HL-60 (cell line): ENCODE data around the gene ADNP.

ENCODE experiments used
- DNase-seq, 2 experiments: peaks; one replicate each; pipeline ENCODE4 v3.0.0-alpha.2; 2010 to 2020; ENCODE audit warnings: low read depth in 1 of 2, low spot score in 1 of 2
- H3K27ac ChIP-seq: fragments of 250-450 bp; sonication (Bioruptor Pico); replicated peaks from 2 replicates; pipeline ENCODE4 v1.5.1; 2020; ENCODE audit warnings: mild to moderate bottlenecking, moderate library complexity
- H3K27me3 ChIP-seq: fragments of 250-450 bp; sonication (Bioruptor Pico); 2 replicates; pipeline ENCODE4 v1.5.1; 2021; ENCODE audit warnings: mild to moderate bottlenecking, moderate library complexity; ENCODE audit not compliant: insufficient read depth, poor library complexity, severe bottlenecking
- H3K4me3 ChIP-seq: replicated peaks from 2 replicates; pipeline ENCODE4 v1.5.1; 2011; ENCODE audit warnings: mild to moderate bottlenecking, control low read depth, low read length; ENCODE audit not compliant: insufficient read depth
- GABPA ChIP-seq: IDR thresholded peaks from 2 replicates; pipeline ENCODE4 v1.6.1; 2012; ENCODE audit warnings: low read depth
- POLR2AphosphoS5 ChIP-seq: IDR thresholded peaks from 2 replicates; pipeline ENCODE4 v1.6.1; 2012; ENCODE audit warnings: low read depth
- REST ChIP-seq: IDR thresholded peaks from 2 replicates; pipeline ENCODE4 v1.6.1; 2012; ENCODE audit warnings: low read depth; ENCODE audit not compliant: insufficient replicate concordance
- SPI1 ChIP-seq: IDR thresholded peaks from 2 replicates; pipeline ENCODE4 v1.6.1; 2012; ENCODE audit warnings: low read depth, mild to moderate bottlenecking, borderline replicate concordance
- TF ChIP-seq, protein P1 (sequence below): IDR thresholded peaks from one replicate; pipeline ENCODE4 v1.5.1; 2011; ENCODE audit warnings: low read length, control low read depth, inconsistent platforms; ENCODE audit not compliant: insufficient read depth

Gene ADNP

DNA sequence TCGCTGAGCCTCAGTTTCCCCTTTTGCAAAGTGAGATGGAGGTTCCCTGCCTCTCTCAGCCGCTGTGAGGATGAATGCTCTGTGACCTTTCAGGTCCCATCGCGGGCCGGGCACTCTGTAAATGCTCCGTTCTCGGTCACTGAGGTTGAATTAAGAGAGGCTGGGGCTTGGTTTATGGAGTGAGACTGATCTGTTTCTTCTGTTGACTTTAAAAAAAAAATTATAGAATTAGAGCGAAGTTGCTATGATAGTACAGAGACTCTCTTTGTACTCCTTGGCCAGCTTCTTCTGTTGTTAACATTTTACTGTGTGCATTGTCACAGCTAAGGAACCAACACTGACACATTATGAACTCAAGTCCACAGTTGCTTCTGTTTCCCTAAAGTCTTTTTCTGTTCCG lies 64.4 kb downstream of the ADNP start:
- no peak overlapping the region for H3K27ac ChIP-seq
- H3K4me3 ChIP-seq: no peak overlapping the region
- no peaks in the 10 kb centered on the region for H3K27me3 ChIP-seq
- DNase-seq: no peak
- TF ChIP-seq SPI1: no peak
- TF ChIP-seq, protein P1, sequence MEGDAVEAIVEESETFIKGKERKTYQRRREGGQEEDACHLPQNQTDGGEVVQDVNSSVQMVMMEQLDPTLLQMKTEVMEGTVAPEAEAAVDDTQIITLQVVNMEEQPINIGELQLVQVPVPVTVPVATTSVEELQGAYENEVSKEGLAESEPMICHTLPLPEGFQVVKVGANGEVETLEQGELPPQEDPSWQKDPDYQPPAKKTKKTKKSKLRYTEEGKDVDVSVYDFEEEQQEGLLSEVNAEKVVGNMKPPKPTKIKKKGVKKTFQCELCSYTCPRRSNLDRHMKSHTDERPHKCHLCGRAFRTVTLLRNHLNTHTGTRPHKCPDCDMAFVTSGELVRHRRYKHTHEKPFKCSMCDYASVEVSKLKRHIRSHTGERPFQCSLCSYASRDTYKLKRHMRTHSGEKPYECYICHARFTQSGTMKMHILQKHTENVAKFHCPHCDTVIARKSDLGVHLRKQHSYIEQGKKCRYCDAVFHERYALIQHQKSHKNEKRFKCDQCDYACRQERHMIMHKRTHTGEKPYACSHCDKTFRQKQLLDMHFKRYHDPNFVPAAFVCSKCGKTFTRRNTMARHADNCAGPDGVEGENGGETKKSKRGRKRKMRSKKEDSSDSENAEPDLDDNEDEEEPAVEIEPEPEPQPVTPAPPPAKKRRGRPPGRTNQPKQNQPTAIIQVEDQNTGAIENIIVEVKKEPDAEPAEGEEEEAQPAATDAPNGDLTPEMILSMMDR: no peak
- TF ChIP-seq POLR2AphosphoS5: no peak
- no peak for TF ChIP-seq REST
- no peak for TF ChIP-seq GABPA

DNA sequence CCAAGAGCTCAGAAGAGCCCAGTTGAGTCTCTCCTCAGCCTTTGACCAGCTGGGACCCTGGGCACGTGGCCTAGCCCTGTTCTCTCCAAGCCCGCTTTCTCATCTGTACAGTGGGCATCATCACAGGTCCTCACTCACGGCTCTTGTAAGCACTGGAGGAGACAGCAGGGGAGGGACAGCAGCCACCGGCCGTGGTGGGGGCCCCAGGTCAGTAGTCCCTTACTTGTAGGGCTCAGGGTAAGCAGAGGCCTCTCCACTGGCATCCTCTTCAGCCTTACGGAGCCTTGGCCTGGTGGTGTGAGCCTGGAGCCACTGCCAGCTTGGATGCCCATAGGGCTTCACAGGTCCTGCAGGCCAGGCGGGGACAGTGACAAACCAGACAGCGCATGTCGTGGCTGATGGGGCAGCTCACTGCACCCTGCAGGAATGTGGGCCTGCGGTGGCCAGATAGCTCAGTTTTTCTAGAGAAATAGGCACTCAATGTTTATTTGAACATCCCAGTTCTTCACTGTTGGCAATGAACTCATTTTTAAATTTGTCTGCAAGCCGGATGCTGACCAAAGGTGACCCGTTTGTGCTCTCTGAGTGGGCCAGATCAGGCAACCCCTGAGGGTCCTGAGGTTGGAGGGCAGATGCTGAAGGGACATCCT lies 65.1 kb downstream of the ADNP start:
- no peak overlapping the region for H3K27ac ChIP-seq
- DNase-seq: no peak
- no peak for TF ChIP-seq REST
- no peak for TF ChIP-seq SPI1
- no peak for TF ChIP-seq GABPA
- TF ChIP-seq POLR2AphosphoS5: no peak
- TF ChIP-seq, protein P1: no peak
- H3K27me3 ChIP-seq: no peaks in the 10 kb centered on the region
- no peak overlapping the region for H3K4me3 ChIP-seq

- DNase-seq: no peak
- Histone ChIP-seq H3K4me3 (no peak overlapping the region), H3K27me3 (no peaks in the 10 kb centered on the region), H3K27ac (no peak overlapping the region)
- TF ChIP-seq, protein P1: no peak
- TF ChIP-seq GABPA (no peak), SPI1 (no peak), REST (no peak), POLR2AphosphoS5 (no peak)
These were observed 65.6 kb downstream of the ADNP start for GRCh38 chr20:50865591-50865990.
